DND-41 (cell line): ENCODE results near the gene COQ7.

ENCODE experiments used
- EZH2 ChIP-seq: IDR thresholded peaks from 3 replicates; pipeline ENCODE4 v1.6.1; 2012; ENCODE audit warnings: borderline replicate concordance, low read depth, mild to moderate bottlenecking, moderate library complexity, low read length, inconsistent platforms; ENCODE audit not compliant: severe bottlenecking
- TF ChIP-seq, protein P1 (sequence below): IDR thresholded peaks from 2 replicates; pipeline ENCODE4 v1.5.1; 2012; ENCODE audit warnings: borderline replicate concordance, low read length, moderate library complexity, mild to moderate bottlenecking; ENCODE audit not compliant: poor library complexity, severe bottlenecking; ENCODE audit errors: extremely low read depth

GRCh38 chr16:19077879-19078278 lies 10.5 kb downstream of the COQ7 start:
- TF ChIP-seq, protein P1, sequence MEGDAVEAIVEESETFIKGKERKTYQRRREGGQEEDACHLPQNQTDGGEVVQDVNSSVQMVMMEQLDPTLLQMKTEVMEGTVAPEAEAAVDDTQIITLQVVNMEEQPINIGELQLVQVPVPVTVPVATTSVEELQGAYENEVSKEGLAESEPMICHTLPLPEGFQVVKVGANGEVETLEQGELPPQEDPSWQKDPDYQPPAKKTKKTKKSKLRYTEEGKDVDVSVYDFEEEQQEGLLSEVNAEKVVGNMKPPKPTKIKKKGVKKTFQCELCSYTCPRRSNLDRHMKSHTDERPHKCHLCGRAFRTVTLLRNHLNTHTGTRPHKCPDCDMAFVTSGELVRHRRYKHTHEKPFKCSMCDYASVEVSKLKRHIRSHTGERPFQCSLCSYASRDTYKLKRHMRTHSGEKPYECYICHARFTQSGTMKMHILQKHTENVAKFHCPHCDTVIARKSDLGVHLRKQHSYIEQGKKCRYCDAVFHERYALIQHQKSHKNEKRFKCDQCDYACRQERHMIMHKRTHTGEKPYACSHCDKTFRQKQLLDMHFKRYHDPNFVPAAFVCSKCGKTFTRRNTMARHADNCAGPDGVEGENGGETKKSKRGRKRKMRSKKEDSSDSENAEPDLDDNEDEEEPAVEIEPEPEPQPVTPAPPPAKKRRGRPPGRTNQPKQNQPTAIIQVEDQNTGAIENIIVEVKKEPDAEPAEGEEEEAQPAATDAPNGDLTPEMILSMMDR, result no peak
- no peak for TF ChIP-seq EZH2
